Psoas muscle (tissue), 8 donors: ENCODE data around the gene CTCF. TPM values are rescaled to one million over a fixed set of nuclear protein-coding genes. Genes with fewer than 3 reads are reported as not detected.
"Not testable (repeated sequence)": the region's sequence is repeated elsewhere in the genome, so short reads cannot be mapped to it uniquely, and the experiment has no call there.

Experiments
- ATAC-seq, 4 donors: fragments of 200-7000 bp; cut with Tn5 transposase; one replicate each; pipeline ENCODE4 v1.9.1; 2020; ENCODE audit warnings: moderate library complexity in 3 of 4, mild to moderate bottlenecking in 2 of 4
- DNase-seq, 2 donors: peaks; one replicate each; pipeline ENCODE4 v3.0.0-alpha.2; 2020
- H3K27ac ChIP-seq: fragments of 200-600 bp; one replicate; pipeline ENCODE4 v1.8.0; 2022
- H3K27me3 ChIP-seq, 3 donors: fragments of 200-600 bp in 1 of 3; one replicate each; pipeline versions ENCODE4 v1.6.1 to v1.8.0; 2013 to 2022; ENCODE audit warnings: low read length in 2 of 3, mild to moderate bottlenecking in 2 of 3, moderate library complexity in 1 of 3; ENCODE audit not compliant: insufficient read depth in 3 of 3
- H3K36me3 ChIP-seq, 2 donors: fragments of 200-600 bp in 1 of 2; one replicate each; pipeline versions ENCODE4 v1.6.1 to v1.8.0; 2013 to 2022; ENCODE audit warnings: low read depth in 1 of 2, mild to moderate bottlenecking in 1 of 2, moderate library complexity in 1 of 2; ENCODE audit not compliant: insufficient read depth in 1 of 2
- H3K4me1 ChIP-seq: fragments of 200-600 bp; one replicate; pipeline ENCODE4 v1.8.0; 2022
- H3K4me3 ChIP-seq: fragments of 200-600 bp; one replicate; pipeline ENCODE4 v1.8.0; 2022; ENCODE audit warnings: mild to moderate bottlenecking
- H3K9me3 ChIP-seq: fragments of 200-600 bp; one replicate; pipeline ENCODE4 v1.8.0; 2022
- CTCF ChIP-seq: fragments of 200-600 bp; IDR thresholded peaks from one replicate; pipeline ENCODE4 v1.8.0; 2022; ENCODE audit warnings: antibody characterized with exemption
- WGBS, 3 donors: extraction: QIAGEN DNeasy Blood & Tissue Kit; methylation state at CpG; one replicate each; pipeline versions ENCODE4 v1.1.6 to v1.1.7; 2013; 5-methylcytosine and 5-hydroxymethylcytosine counted together
- intact Hi-C, 2 donors: fragments of 100-400 bp; cut with DNase I; formaldehyde crosslinking; loops; one replicate each; pipeline versions ENCODE4 v1.11.0 to v1.14.2; 2022
- long read RNA-seq, 2 donors: library from polyadenylated mRNA; unstranded; transcript quantifications; one replicate each; pipeline ENCODE4 v2.0.0, GENCODE V29; 2021
- polyA plus RNA-seq, 3 donors: library from polyadenylated mRNA; stranded (reverse); fragments of 200-250 nt; gene quantifications; one replicate each; pipeline ENCODE4 v1.2.3, GENCODE V29; 2013
- total RNA-seq, 4 donors: library from RNA; stranded (reverse); fragmentation: NEBNext Ultra II Directional in 2 of 4; extraction: Animal tissue kit (Norgen Biotek cat#: 25700) in 2 of 4; gene quantifications; one replicate each; pipeline versions ENCODE4 v1.2.1 to v1.2.4, GENCODE V29; 2021 to 2023
- donor health status: healthy with polysubstance abuse.
- donor health status: DM: no; HTN: no; CAD: no; lungs with moderate emphysema.
- donor health status: Bipolar disorder and iron deficiency.
- donor health status: healthy.
- donor health status: DM: yes; HTN: yes; CAD: no.
- donor health status: DM: no; HTN: no; CAD: no.
- donor health status: DM: no; HTN: no; CAD: no.
- donor health status: DM: yes; HTN: yes; CAD: no.

Gene CTCF, protein sequence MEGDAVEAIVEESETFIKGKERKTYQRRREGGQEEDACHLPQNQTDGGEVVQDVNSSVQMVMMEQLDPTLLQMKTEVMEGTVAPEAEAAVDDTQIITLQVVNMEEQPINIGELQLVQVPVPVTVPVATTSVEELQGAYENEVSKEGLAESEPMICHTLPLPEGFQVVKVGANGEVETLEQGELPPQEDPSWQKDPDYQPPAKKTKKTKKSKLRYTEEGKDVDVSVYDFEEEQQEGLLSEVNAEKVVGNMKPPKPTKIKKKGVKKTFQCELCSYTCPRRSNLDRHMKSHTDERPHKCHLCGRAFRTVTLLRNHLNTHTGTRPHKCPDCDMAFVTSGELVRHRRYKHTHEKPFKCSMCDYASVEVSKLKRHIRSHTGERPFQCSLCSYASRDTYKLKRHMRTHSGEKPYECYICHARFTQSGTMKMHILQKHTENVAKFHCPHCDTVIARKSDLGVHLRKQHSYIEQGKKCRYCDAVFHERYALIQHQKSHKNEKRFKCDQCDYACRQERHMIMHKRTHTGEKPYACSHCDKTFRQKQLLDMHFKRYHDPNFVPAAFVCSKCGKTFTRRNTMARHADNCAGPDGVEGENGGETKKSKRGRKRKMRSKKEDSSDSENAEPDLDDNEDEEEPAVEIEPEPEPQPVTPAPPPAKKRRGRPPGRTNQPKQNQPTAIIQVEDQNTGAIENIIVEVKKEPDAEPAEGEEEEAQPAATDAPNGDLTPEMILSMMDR
- total RNA-seq, result 10 to 100 TPM; 22.1 to 26.5 (median 26.0) TPM
- polyA plus RNA-seq, result 10 to 100 TPM; 17.7 to 44.7 (median 18.9) TPM
- long read RNA-seq, donor 1, transcript CTCF-201 (12 exons, 3,941 nt), result major isoform, 6 of 13 reads
- long read RNA-seq, donor 1, partial matches to known transcripts, result 5 of 13 reads
- long read RNA-seq, donor 1, other reads (novel, unspliced or antisense), result 1 of 13 reads
- long read RNA-seq, donor 2, transcript CTCF-201 (12 exons, 3,941 nt), result major isoform, 26 of 53 reads
- long read RNA-seq, donor 2, partial matches to known transcripts, result 16 of 53 reads
- long read RNA-seq, donor 2, other reads (novel, unspliced or antisense), result 4 of 53 reads

DNA sequence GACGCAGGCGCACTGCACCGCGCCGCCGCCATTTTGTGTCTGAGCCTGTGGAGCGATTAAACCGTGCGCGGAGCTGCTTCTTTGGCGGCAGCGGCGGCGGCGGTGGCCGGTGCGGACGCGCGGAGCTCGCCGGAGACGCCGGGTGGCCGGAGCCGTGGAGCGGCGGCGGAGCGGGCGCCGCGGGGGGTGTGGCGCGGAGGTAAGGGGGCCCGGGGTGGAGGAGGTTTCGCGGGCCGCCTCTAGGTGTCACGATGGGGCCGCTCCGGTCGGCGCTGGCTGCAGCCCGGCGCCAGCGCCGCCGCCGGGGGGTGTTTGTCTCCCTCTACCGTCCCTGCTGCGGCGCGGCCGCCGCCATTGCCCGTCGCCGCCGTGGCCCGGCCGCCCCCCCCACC is at the start of gene CTCF:
TSS of gene CTCF (plus strand) at position 1 of the 392 bp plus-strand sequence. CDS start 48,307 bp downstream, outside the sequence.
- H3K36me3 ChIP-seq, result no peaks in the 10 kb centered on the region
- DNase-seq, result peak; percentile 85 to 93
- TF ChIP-seq CTCF, result peak; percentile 71
- WGBS, 3 donors, result 0 to 1% (median 0%) methylated on average over 21 to 62 of the region's 62 CpGs
- intact Hi-C loops, result loop anchor here (5.0 kb wide), 2 partner anchors 40 to 80 kb away; no protein-coding TSS in a partner anchor
- peak within 1 kb of the TSS; percentile 96 for H3K27ac ChIP-seq
- ATAC-seq, result peak; percentile 54 to 63 (median 60)
- peak within 1 kb of the TSS; percentile 78 for H3K4me3 ChIP-seq
- H3K4me1 ChIP-seq, result peaks cover 31% of the 10 kb centered on the region
- no peaks in the 10 kb centered on the region for H3K27me3 ChIP-seq
- H3K9me3 ChIP-seq, result no peaks in the 10 kb centered on the region

DNA sequence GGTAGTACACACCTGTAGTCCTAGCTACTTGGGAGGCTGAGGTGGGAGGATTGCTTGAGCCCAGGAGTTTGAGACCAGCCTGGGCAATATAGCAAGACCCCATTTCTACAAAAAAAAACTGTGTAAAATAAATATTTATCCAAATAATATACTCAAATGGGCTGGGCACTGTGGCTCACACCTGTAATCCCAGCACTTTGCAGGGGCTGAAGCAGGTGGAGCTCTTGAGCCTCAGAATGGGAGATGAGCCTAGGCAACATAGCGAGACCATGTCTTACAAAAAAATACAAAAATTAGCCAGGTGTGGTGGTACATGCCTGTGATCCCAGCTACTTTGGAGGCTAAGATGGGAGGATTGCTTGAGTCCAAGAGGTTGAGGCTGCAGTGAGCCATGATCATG is 48.4 kb upstream of the CTCF start:
- H3K27me3 ChIP-seq, H3K9me3 ChIP-seq, H3K4me1 ChIP-seq, DNase-seq, ATAC-seq, H3K4me3 ChIP-seq, H3K27ac ChIP-seq, H3K36me3 ChIP-seq: not testable (repeated sequence)
- 93 to 100% (median 97%) methylated on average over 1 of the region's 1 CpG for WGBS, 3 donors
- intact Hi-C loops, result loop anchor here (2.0 to 5.0 kb wide), 2 partner anchors 19 to 87 kb away; no protein-coding TSS in a partner anchor

DNA sequence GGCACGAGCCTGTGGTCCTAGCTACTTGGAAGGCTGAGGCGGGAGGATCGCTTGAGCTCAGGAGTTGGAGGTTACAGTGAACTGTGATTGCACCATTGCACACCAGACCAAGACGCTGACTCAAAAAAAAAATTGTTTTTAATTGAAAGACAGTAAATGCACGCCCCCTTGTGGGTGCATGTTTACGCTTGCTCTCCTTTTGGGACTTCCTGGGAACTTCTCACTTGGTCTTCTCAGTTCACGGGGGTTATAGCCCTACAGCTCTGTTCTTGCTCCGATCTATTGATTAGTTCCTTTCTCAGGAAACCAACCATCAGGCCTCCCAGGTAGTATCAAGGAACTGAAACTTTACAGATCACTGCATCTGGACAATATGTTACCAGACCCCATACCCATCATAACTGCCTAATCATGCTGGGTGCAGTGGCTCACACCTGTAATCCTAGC is 47.9 kb upstream of the CTCF start:
- H3K4me3 ChIP-seq, result no peak overlapping the region
- H3K9me3 ChIP-seq, result no peaks in the 10 kb centered on the region
- 10 to 14% (median 11%) methylated on average over 8 of the region's 8 CpGs for WGBS, 3 donors
- ATAC-seq, result peak in 3 of 4 donors; percentile 65 to 81 (median 74)
- H3K4me1 ChIP-seq, result no peaks in the 10 kb centered on the region
- H3K36me3 ChIP-seq, result no peaks in the 10 kb centered on the region
- DNase-seq, result peak; percentile 81 to 87
- no peaks in the 10 kb centered on the region for H3K27me3 ChIP-seq
- peak; percentile 63 for TF ChIP-seq CTCF
- H3K27ac ChIP-seq, result no peak overlapping the region
- intact Hi-C loops, result loop anchor here (2.0 to 5.0 kb wide), 2 partner anchors 20 to 87 kb away; no protein-coding TSS in a partner anchor

DNA sequence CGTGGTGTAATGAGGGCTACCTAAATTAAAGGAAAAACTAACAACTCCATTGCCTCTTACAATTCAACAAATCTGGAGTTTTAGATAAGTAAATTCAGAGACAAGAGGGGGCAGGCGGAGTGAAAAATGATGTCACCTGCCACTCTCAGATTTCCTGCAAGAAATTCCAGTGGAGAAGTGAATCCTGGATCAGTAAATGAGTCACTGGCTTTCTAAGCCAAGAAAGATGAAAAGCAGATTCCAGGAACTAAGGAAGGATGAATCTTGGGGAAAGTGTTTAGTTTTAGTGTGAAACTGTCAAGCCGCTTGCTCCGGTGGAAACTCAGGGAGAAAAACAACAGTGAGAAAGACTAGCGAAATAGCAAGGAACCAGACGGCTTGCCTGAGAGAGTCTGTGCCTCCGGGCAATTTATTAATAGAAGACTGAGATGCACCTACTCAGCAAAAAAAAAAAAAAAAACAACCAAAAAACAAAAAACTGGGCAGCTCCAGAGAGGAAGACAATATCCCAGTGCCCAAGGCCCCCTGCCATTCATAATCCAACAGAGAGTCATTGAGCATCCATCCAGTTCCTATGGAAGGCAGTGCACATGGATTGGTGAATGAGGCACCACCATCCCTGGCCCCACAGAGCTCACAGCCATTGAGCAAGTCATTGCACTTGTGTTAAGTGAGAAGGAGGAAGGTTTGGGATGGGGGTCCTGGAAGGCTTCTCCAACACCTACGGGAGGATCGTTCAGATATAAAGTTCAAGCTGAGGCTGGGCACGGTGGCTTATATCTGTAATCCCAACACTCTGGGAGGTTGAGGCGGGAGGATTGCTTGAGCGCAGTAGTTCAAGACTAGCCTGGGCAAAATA is 45.8 kb upstream of the CTCF start:
- H3K27ac ChIP-seq, result no peak overlapping the region
- DNase-seq, result no peak
- H3K9me3 ChIP-seq, result no peaks in the 10 kb centered on the region
- H3K4me3 ChIP-seq, result no peak overlapping the region
- WGBS, 3 donors, result 84 to 90% (median 87%) methylated on average over 12 of the region's 12 CpGs
- H3K36me3 ChIP-seq, result no peaks in the 10 kb centered on the region
- no peak for TF ChIP-seq CTCF
- no peak for ATAC-seq
- H3K4me1 ChIP-seq, result peaks cover 3% of the 10 kb centered on the region
- no peaks in the 10 kb centered on the region for H3K27me3 ChIP-seq
- intact Hi-C loops, result loop anchor here in 1 of 2 donors (2.0 to 5.0 kb wide), 2 partner anchors 34 to 88 kb away; partner anchors contain the start of genes AGRP and ATP6V0D1
